GM12874 (cell line): ENCODE measurements around the gene MRPL21.

Experiments
- CTCF ChIP-seq: IDR thresholded peaks from 2 replicates; pipeline ENCODE4 v1.5.1; 2011; ENCODE audit warnings: low read depth, mild to moderate bottlenecking, control low read depth, low read length, moderate library complexity; ENCODE audit not compliant: insufficient read depth

Gene MRPL21

GRCh38 chr11:68903288-68904247 is at the start of gene MRPL21, which contains the start of gene IGHMBP2:
Gene MRPL21 (minus strand): TSS chr11:68903832. CDS start chr11:68903810, 22 bp downstream.
Gene IGHMBP2 (plus strand): TSS chr11:68903891. CDS start chr11:68903953, 62 bp downstream.
- TF ChIP-seq CTCF, result no peak

GRCh38 chr11:68950762-68951161 is 47.1 kb upstream of the MRPL21 start:
- no peak for TF ChIP-seq CTCF

- TF ChIP-seq CTCF, result peak; percentile 43; the same call in 1 of the 2 replicates
Measured at GRCh38 chr11:68950270-68950669, 46.6 kb upstream of the MRPL21 start.

GRCh38 chr11:68948935-68949334 is 45.3 kb upstream of the MRPL21 start:
- no peak for TF ChIP-seq CTCF

GRCh38 chr11:68948496-68948895 is 44.9 kb upstream of the MRPL21 start:
- no peak for TF ChIP-seq CTCF

- TF ChIP-seq CTCF, result no peak
Measured at GRCh38 chr11:68947151-68947550, 43.5 kb upstream of the MRPL21 start.

GRCh38 chr11:68946416-68947090 is 42.9 kb upstream of the MRPL21 start:
- no peak for TF ChIP-seq CTCF
